ENCODE measurements around the gene NXPH4.

NXPH4 gene

GRCh38 chr12:57203791-57204190 lies 12.8 kb upstream of the NXPH4 start:
- DNase-seq (ENCODE audit: low spot score), result no peak

DNA sequence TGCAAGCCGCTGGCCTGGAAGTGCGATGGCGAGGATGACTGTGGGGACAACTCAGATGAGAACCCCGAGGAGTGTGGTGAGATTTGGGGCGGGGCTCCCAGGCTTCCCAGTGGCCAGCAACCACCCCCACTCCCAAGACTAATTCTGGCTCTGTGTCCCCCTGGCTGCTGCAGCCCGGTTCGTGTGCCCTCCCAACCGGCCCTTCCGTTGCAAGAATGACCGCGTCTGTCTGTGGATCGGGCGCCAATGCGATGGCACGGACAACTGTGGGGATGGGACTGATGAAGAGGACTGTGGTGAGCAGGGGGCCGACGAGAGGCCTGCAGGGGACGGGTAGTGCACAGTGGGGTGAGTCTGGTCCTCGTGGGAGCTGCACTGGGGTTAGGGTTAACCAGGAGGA lies 12.1 kb upstream of the NXPH4 start:
- DNase-seq (ENCODE audit: low spot score), result no peak

DNA sequence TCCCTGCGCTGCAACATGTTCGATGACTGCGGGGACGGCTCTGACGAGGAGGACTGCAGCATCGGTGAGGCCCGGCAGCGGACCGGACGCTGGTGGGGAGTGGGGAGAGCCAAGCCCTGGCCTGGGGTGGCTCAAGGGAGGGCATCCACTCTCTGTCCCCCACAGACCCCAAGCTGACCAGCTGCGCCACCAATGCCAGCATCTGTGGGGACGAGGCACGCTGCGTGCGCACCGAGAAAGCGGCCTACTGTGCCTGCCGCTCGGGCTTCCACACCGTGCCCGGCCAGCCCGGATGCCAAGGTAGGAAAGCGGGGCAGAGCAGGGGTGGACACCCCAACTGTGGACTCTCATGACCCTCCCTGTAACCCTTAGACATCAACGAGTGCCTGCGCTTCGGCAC lies 11.4 kb upstream of the NXPH4 start:
- no peak for DNase-seq (ENCODE audit: low spot score)

DNA sequence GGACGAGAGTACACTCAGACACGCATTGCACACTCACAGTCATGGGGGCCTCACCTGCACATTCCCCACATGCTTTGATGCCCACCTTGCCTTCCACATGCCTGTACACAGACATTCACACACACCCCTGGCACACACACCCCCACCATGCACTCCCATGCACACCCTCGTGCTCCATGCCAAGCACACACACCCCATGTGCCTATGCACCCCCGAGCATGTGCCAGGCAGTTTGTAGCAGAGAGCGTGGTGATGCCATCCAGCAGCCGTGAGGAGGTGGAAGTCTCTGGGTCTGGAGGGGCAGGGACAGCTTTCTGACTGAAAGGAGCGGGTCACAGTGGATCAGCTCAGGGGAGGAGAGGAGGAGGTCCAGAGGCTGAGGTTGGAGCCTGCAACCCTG lies 10.7 kb upstream of the NXPH4 start:
- DNase-seq (ENCODE audit: low spot score), result no peak

- no peak for DNase-seq (ENCODE audit: low spot score)
Observed at GRCh38 chr12:57207731-57208630, 8.6 kb upstream of the NXPH4 start.

- peak; percentile 85 for DNase-seq (ENCODE audit: low spot score)
Observed at GRCh38 chr12:57208631-57209282, 7.8 kb upstream of the NXPH4 start.

GRCh38 chr12:57209916-57210315 lies 6.7 kb upstream of the NXPH4 start:
- no peak for DNase-seq (ENCODE audit: low spot score)

- DNase-seq (ENCODE audit: low spot score), result no peak
Observed at GRCh38 chr12:57210461-57210860, 6.1 kb upstream of the NXPH4 start.

- no peak for DNase-seq (ENCODE audit: low spot score)
Observed at GRCh38 chr12:57210926-57211692, 5.5 kb upstream of the NXPH4 start.

GRCh38 chr12:57211791-57212700 lies 4.5 kb upstream of the NXPH4 start:
- no peak for DNase-seq (ENCODE audit: low spot score)

GRCh38 chr12:57212701-57213057 lies 3.9 kb upstream of the NXPH4 start:
- no peak for DNase-seq (ENCODE audit: low spot score)

- peak; percentile 83 for DNase-seq (ENCODE audit: low spot score)
Observed at GRCh38 chr12:57213058-57213715, 3.4 kb upstream of the NXPH4 start.

DNA sequence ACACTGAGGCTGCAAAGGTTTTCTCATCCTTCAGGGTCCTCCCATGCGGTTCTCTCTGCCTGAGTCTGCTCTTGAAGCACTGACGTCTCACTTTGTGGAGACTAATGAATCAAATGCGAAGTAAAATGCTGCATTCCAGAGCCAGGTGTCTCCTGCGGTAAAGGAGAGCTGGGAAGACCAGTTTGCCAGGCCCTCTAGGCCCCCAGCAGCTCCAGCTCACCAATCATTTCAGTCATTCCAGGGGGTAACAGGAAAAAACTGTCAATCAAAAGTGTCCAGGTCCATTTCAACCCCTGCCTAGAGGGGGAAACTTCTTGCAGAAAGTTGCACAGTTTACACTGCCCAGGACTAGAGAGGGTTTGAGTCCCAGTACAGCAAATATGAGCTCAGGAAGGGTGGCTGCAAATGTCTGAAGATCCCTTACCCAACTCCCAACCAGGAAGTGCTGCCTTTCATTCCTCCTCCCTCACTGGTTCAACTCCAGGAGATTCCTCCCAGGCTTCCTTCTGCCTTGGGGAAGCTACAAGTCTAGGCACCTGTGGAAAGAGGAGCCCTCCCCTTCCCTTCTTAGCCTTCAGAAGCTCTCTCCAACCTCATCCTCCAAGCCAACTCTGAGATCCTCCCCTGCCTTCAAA lies 2.7 kb upstream of the NXPH4 start:
- DNase-seq (ENCODE audit: low spot score), result no peak

GRCh38 chr12:57214398-57214781 lies 2.2 kb upstream of the NXPH4 start:
- DNase-seq (ENCODE audit: low spot score), result no peak

DNA sequence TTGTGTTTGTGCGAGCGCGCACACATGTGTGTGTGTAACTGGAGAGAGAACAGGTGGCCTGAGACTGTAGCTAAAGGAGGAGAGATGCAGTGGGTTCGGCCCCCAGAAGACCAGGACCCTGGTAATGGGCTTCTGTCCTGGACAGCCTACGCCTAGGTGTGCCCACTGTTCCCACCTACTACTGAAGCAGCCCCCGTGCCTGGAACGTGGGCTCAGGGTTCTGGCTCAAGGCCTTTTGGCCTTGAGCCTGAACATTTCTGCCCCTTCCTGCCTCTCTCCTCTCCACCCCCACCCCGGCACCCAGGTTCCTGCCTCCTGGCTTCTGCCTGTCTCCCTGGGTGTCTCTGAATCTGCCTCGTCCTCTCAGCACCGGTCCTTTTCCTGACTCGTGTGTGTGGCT lies 1.5 kb upstream of the NXPH4 start:
- no peak for DNase-seq (ENCODE audit: low spot score)

GRCh38 chr12:57215668-57216013 lies 953 bp upstream of the NXPH4 start:
- no peak for DNase-seq (ENCODE audit: low spot score)

GRCh38 chr12:57216921-57217879 lies 606 bp downstream of the NXPH4 start:
- no peak for DNase-seq (ENCODE audit: low spot score)

DNA sequence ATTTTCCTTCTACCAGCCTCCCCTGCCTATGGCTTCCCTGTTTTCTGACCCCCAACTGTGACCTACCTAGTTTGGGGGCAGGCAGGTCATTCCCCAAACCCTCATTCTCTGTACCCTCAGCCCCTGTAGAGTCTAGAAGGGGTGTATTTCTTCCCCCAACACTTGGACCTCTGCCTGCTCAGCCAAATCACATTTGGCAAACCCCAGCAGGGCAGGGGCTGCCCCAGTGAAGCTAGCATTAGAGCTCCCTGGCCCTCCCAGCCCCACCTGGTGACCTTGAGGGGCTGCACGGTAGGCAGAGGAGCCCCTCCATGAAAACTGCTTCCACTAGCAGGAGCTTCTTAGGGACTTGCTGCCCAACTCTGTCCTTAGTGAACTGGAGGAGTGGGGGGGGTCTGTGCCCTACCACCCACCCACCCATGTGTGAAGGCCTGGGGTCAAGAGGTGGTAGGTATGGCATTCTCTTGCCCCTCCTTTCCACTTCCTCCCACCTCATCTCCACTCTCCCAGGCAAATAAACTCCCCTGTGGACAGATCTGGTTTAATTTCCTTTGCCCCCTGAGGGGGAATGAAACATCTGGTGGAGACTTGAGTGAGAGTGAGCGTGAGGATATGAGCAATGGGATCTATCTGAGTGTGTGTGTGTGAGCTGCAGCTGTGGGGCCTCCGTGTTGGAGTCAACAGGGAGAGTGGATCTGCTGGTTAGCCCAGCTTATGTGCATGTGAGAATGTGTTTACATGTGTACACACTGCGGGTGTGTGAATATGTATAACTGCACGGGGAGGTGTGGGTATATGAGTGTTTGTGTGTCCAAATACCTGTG lies 1.6 kb downstream of the NXPH4 start:
- no peak for DNase-seq (ENCODE audit: low spot score)

All from putamen (tissue), 1 donor.